CD14-positive monocyte (primary cell): ENCODE data around the gene FAM170B. TPM values are rescaled to one million over a fixed set of nuclear protein-coding genes. Genes with fewer than 3 reads are reported as not detected.

Experiments used
- DNase-seq, 3 donors: peaks; one replicate each; pipeline ENCODE4 v3.0.0-alpha.2; 2011 to 2022
- H2AFZ ChIP-seq: 2 replicates; pipeline ENCODE4 v1.6.0; 2012; ENCODE audit warnings: mild to moderate bottlenecking, low read depth, low read length, inconsistent platforms; ENCODE audit not compliant: insufficient read depth, poor library complexity, severe bottlenecking
- H3K27ac ChIP-seq, 2 donors: 1 replicate in 1 of 2; 2 replicates in 1 of 2; pipeline ENCODE4 v1.5.1; 2012 to 2013; ENCODE audit warnings: low read length in 2 of 2, control low read depth in 1 of 2, inconsistent platforms in 1 of 2, low read depth in 1 of 2, mild to moderate bottlenecking in 1 of 2
- H3K27me3 ChIP-seq, 2 donors: one replicate each; pipeline versions ENCODE4 v1.6.0 to v1.6.1; 2011 to 2013; ENCODE audit warnings: low read length in 2 of 2; ENCODE audit not compliant: control insufficient read depth in 2 of 2, insufficient read depth in 2 of 2
- H3K36me3 ChIP-seq, 2 donors: replicated peaks in 1 of 2; 1 replicate in 1 of 2; 2 replicates in 1 of 2; pipeline versions ENCODE4 v1.5.1 to v1.6.1; 2012 to 2013; ENCODE audit warnings: low read length in 2 of 2, control low read depth in 1 of 2, inconsistent platforms in 1 of 2, mild to moderate bottlenecking in 1 of 2; ENCODE audit not compliant: insufficient read depth in 2 of 2, control insufficient read depth in 1 of 2
- H3K4me1 ChIP-seq, 2 donors: 1 replicate in 1 of 2; 2 replicates in 1 of 2; pipeline versions ENCODE4 v1.5.1 to v1.6.1; 2012 to 2013; ENCODE audit warnings: low read length in 2 of 2, control low read depth in 1 of 2, inconsistent platforms in 1 of 2, mild to moderate bottlenecking in 1 of 2, moderate library complexity in 1 of 2; ENCODE audit not compliant: insufficient read depth in 2 of 2, control insufficient read depth in 1 of 2
- H3K4me2 ChIP-seq: replicated peaks from 2 replicates; pipeline ENCODE3; 2012; ENCODE audit warnings: low read length, moderate library complexity, mild to moderate bottlenecking; ENCODE audit not compliant: poor library complexity, severe bottlenecking; ENCODE audit errors: extremely low read depth
- H3K4me3 ChIP-seq, 3 experiments: fragments of 200-600 bp in 1 of 3; sonication (generic) in 1 of 3; replicated peaks in 1 of 3; 1 replicate in 2 of 3; 2 replicates in 1 of 3; pipeline ENCODE4 v1.5.1; 2011 to 2013; ENCODE audit warnings: low read length in 3 of 3, mild to moderate bottlenecking in 3 of 3, control low read depth in 2 of 3, low read depth in 2 of 3, inconsistent platforms in 1 of 3, moderate library complexity in 1 of 3
- H3K79me2 ChIP-seq: 2 replicates; pipeline ENCODE4 v1.6.0; 2012; ENCODE audit warnings: mild to moderate bottlenecking, control low read depth, inconsistent platforms, low read length, moderate library complexity; ENCODE audit not compliant: insufficient read depth
- H3K9ac ChIP-seq: 2 replicates; pipeline ENCODE4 v1.6.0; 2017; ENCODE audit warnings: low read length, mild to moderate bottlenecking; ENCODE audit not compliant: insufficient read depth, poor library complexity, severe bottlenecking
- H3K9me3 ChIP-seq, 2 donors: replicated peaks in 1 of 2; 1 replicate in 1 of 2; 2 replicates in 1 of 2; pipeline versions ENCODE4 v1.5.1 to v1.6.1; 2012 to 2013; ENCODE audit warnings: low read length in 2 of 2, control low read depth in 1 of 2; ENCODE audit not compliant: control insufficient read depth in 1 of 2, insufficient read depth in 1 of 2
- H4K20me1 ChIP-seq: 2 replicates; pipeline ENCODE4 v1.6.0; 2012; ENCODE audit warnings: mild to moderate bottlenecking, low read length, control low read depth, moderate library complexity; ENCODE audit not compliant: insufficient read depth
- H3K27ac Mint-ChIP-seq, 7 donors: one replicate each; pipeline ENCODE4 v1.8.0; 2020; ENCODE audit warnings: mild to moderate bottlenecking in 7 of 7, mixed read lengths in 7 of 7, moderate library complexity in 6 of 7, inconsistent platforms in 2 of 7
- H3K27me3 Mint-ChIP-seq, 3 donors: one replicate each; pipeline ENCODE4 v1.8.0; 2021 to 2022; ENCODE audit warnings: low read depth in 3 of 3, mild to moderate bottlenecking in 3 of 3, mixed read lengths in 3 of 3, moderate library complexity in 3 of 3, inconsistent platforms in 1 of 3
- H3K36me3 Mint-ChIP-seq, 2 donors: one replicate each; pipeline ENCODE4 v1.8.0; 2020; ENCODE audit warnings: mixed read lengths in 2 of 2, inconsistent platforms in 1 of 2, mild to moderate bottlenecking in 1 of 2
- H3K4me1 Mint-ChIP-seq: one replicate; pipeline ENCODE4 v1.8.0; 2020; ENCODE audit warnings: mild to moderate bottlenecking, mixed read lengths
- H3K4me3 Mint-ChIP-seq, 2 donors: one replicate each; pipeline ENCODE4 v1.8.0; 2020; ENCODE audit warnings: mild to moderate bottlenecking in 2 of 2, mixed read lengths in 2 of 2, moderate library complexity in 1 of 2
- H3K9me3 Mint-ChIP-seq, 7 donors: one replicate each; pipeline ENCODE4 v1.8.0; 2020 to 2022; ENCODE audit warnings: mixed read lengths in 7 of 7, mild to moderate bottlenecking in 6 of 7, moderate library complexity in 6 of 7, inconsistent platforms in 2 of 7
- CTCF ChIP-seq: fragments of 200-600 bp; IDR thresholded peaks from one replicate; pipeline ENCODE4 v1.8.0; 2022; ENCODE audit warnings: antibody characterized with exemption, mild to moderate bottlenecking
- WGBS: methylation state at CpG from one replicate; pipeline ENCODE4 v1.1.5; 2013; ENCODE audit warnings: missing lambda C conversion rate; ENCODE audit not compliant: insufficient coverage; 5-methylcytosine and 5-hydroxymethylcytosine counted together
- intact Hi-C, 2 donors: fragments of 100-400 bp; cut with micrococcal nuclease; formaldehyde crosslinking; loops; one replicate each; pipeline versions ENCODE4 v1.15.0 to v1.15.1; 2023
- polyA plus RNA-seq, 3 donors: library from polyadenylated mRNA; depleted of rRNA in 1 of 3; unstranded in 2 of 3; stranded (reverse) in 1 of 3; fragments of 300-500 nt in 2 of 3; fragments of >200 nt in 1 of 3; fragmentation: Illumina TruSeq in 2 of 3; gene quantifications; 1 replicate in 2 of 3; 2 replicates in 1 of 3; pipeline ENCODE4 v1.2.3, GENCODE V29; 2012 to 2021

The FAM170B gene
- polyA plus RNA-seq, 3 donors, result not detected

GRCh38 chr10:49119746-49120145, 14.1 kb downstream of the FAM170B start:
- WGBS, result 67% methylated on average over 1 of the region's 3 CpGs
- Mint-ChIP-seq H3K4me3 (no peak overlapping the region), H3K27ac (no peak overlapping the region), H3K36me3 (no peaks in the 10 kb centered on the region), H3K27me3 (peaks cover 12 to 14% (median 12%) of the 10 kb centered on the region in 3 donors), H3K9me3 (peaks cover 0 to 2% (median 0%) of the 10 kb centered on the region in 7 donors), H3K4me1 (peaks cover 18% of the 10 kb centered on the region)
- Histone ChIP-seq H3K4me1 (no peaks in the 10 kb centered on the region), H3K27me3 (peaks cover under 1 to 9% of the 10 kb centered on the region in 2 donors), H4K20me1 (no peaks in the 10 kb centered on the region), H3K9me3 (no peaks in the 10 kb centered on the region), H3K36me3 (no peaks in the 10 kb centered on the region), H3K9ac (no peak overlapping the region), H3K79me2 (no peaks in the 10 kb centered on the region), H2AFZ (no peak overlapping the region), H3K4me3 (no peak overlapping the region), H3K27ac (no peak overlapping the region), H3K4me2 (no peak overlapping the region)
- intact Hi-C loops, result no loop called here
- DNase-seq, result no peak
- no peak for TF ChIP-seq CTCF

GRCh38 chr10:49118430-49119074, 15.3 kb downstream of the FAM170B start:
- Histone ChIP-seq H3K4me2 (no peak overlapping the region), H3K4me3 (no peak overlapping the region), H3K79me2 (no peaks in the 10 kb centered on the region), H3K36me3 (no peaks in the 10 kb centered on the region), H3K9ac (no peak overlapping the region), H4K20me1 (no peaks in the 10 kb centered on the region), H3K9me3 (no peaks in the 10 kb centered on the region), H3K27ac (no peak overlapping the region), H2AFZ (no peak overlapping the region), H3K4me1 (no peaks in the 10 kb centered on the region), H3K27me3 (peaks cover 2 to 21% of the 10 kb centered on the region in 2 donors)
- no peak for DNase-seq
- intact Hi-C loops, result no loop called here
- WGBS, result no CpG with 5 or more reads among the region's 6 CpGs
- H3K4me3 Mint-ChIP-seq, result no peak overlapping the region
- no peaks in the 10 kb centered on the region for H3K9me3 Mint-ChIP-seq
- no peak for TF ChIP-seq CTCF
- peaks cover 21 to 26% (median 23%) of the 10 kb centered on the region in 3 donors for H3K27me3 Mint-ChIP-seq
- no peaks in the 10 kb centered on the region for H3K36me3 Mint-ChIP-seq
- no peak overlapping the region for H3K27ac Mint-ChIP-seq
- peaks cover 19% of the 10 kb centered on the region for H3K4me1 Mint-ChIP-seq
